ENCODE data around the gene IFITM10. TPM values are rescaled to one million over a fixed set of nuclear protein-coding genes. Genes with fewer than 3 reads are reported as not detected.

The IFITM10 gene
- polyA plus RNA-seq, 4 donors = 0.32 to 0.54 (median 0.43) TPM; not detected in 1

DNA sequence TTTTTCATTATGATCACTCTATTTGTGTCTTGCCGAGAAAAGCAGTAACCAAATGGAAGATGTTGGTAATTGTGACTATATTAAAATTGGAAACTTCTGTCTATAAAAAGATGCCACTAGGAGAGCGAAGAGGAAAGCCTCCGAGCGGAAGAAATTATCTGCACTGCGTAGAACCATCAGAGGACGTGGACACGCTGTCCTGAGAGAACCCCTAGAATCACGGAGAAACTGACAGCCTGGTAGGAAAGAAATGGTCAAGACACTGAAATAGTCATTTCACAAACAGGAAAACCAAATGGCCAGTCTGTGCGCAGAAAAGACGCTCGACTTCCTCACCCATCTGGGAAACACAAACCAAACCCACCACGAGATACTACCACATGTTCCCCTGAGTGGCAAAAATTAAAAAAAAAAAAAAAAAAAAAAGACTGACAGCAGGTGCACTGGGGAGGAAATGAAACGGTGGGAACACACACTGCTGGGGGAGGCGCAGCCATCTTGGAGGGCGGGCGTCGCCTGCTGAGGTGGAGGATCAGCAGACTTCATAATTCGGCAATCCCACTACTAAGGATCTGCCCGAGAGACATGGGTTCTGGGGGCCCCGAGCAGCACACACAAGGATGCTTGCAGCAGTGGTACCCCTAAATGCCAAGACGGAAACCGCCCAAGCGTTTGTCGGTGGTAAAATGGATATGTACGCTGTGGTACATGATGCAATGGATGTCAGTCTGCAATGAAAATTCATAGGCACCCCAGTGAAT lies 21.3 kb downstream of the IFITM10 start:
- no peaks in the 10 kb centered on the region for H3K9me3 ChIP-seq (ENCODE audit: control insufficient read depth in 2 of 2, insufficient read depth in 1 of 2, low read depth in 1 of 2, low read length in 1 of 2)
- H3K4me3 ChIP-seq (ENCODE audit: low read depth in 1 of 3, low read length in 3 of 3) = no peak overlapping the region
- H3K27me3 ChIP-seq (ENCODE audit: control insufficient read depth in 3 of 3, insufficient read depth in 3 of 3, low read length in 3 of 3) = peaks cover 0 to 27% (median 3%) of the 10 kb centered on the region in 3 donors
- FAIRE-seq (no peak), DNase-seq (peak in 1 of 2 donors; percentile 34)
- no peaks in the 10 kb centered on the region for H3K36me3 ChIP-seq (ENCODE audit: control insufficient read depth in 3 of 3, insufficient read depth in 2 of 3, low read depth in 1 of 3, low read length in 3 of 3)
- WGBS, 3 donors = 67 to 80% (median 73%) methylated on average over 25 of the region's 25 CpGs
- no peak overlapping the region for H3K27ac ChIP-seq (ENCODE audit: low read depth in 1 of 3, low read length in 2 of 3)
- no peaks in the 10 kb centered on the region for H3K4me1 ChIP-seq (ENCODE audit: control insufficient read depth in 3 of 3, insufficient read depth in 2 of 3, low read depth in 1 of 3, low read length in 2 of 3)

DNA sequence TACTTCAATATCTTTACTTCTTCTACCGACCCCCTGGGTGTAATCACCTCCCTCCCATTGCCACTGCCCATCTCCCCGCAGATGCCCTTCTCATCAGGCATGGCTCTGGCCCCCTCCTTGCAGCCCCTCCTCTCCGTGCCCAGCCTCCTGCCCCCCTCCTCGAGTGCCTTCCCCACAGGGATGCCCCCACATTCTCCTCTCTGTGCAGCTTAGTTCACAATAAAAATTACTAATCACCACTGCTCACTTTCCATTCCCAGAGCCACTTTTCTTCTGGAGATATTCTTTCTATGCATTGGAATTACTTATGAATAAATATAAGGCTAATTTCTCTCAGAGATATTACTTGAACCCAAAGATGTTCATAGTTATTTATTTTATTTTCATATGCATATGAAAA lies 22.1 kb downstream of the IFITM10 start:
- Histone ChIP-seq H3K36me3 (ENCODE audit: control insufficient read depth in 3 of 3, insufficient read depth in 2 of 3, low read depth in 1 of 3, low read length in 3 of 3) (no peaks in the 10 kb centered on the region), H3K4me3 (ENCODE audit: low read depth in 1 of 3, low read length in 3 of 3) (no peak overlapping the region), H3K4me1 (ENCODE audit: control insufficient read depth in 3 of 3, insufficient read depth in 2 of 3, low read depth in 1 of 3, low read length in 2 of 3) (no peaks in the 10 kb centered on the region), H3K27ac (ENCODE audit: low read depth in 1 of 3, low read length in 2 of 3) (no peak overlapping the region), H3K27me3 (ENCODE audit: control insufficient read depth in 3 of 3, insufficient read depth in 3 of 3, low read length in 3 of 3) (peaks cover 0 to 25% (median 3%) of the 10 kb centered on the region in 3 donors), H3K9me3 (ENCODE audit: control insufficient read depth in 2 of 2, insufficient read depth in 1 of 2, low read depth in 1 of 2, low read length in 1 of 2) (no peaks in the 10 kb centered on the region)
- FAIRE-seq (no peak), DNase-seq (no peak)
- 54 to 60% (median 54%) methylated on average over 4 of the region's 4 CpGs for WGBS, 3 donors

GRCh38 chr11:1727861-1728260 lies 22.5 kb downstream of the IFITM10 start:
- FAIRE-seq (no peak), DNase-seq (no peak)
- H3K27me3 ChIP-seq (ENCODE audit: control insufficient read depth in 3 of 3, insufficient read depth in 3 of 3, low read length in 3 of 3) = peaks cover 0 to 21% (median 3%) of the 10 kb centered on the region in 3 donors
- H3K36me3 ChIP-seq (ENCODE audit: control insufficient read depth in 3 of 3, insufficient read depth in 2 of 3, low read depth in 1 of 3, low read length in 3 of 3) = no peaks in the 10 kb centered on the region
- no peaks in the 10 kb centered on the region for H3K4me1 ChIP-seq (ENCODE audit: control insufficient read depth in 3 of 3, insufficient read depth in 2 of 3, low read depth in 1 of 3, low read length in 2 of 3)
- H3K4me3 ChIP-seq (ENCODE audit: low read depth in 1 of 3, low read length in 3 of 3) = no peak overlapping the region
- no peak overlapping the region for H3K27ac ChIP-seq (ENCODE audit: low read depth in 1 of 3, low read length in 2 of 3)
- no peaks in the 10 kb centered on the region for H3K9me3 ChIP-seq (ENCODE audit: control insufficient read depth in 2 of 2, insufficient read depth in 1 of 2, low read depth in 1 of 2, low read length in 1 of 2)
- WGBS, 3 donors = 74 to 81% (median 75%) methylated on average over 9 of the region's 9 CpGs

DNA sequence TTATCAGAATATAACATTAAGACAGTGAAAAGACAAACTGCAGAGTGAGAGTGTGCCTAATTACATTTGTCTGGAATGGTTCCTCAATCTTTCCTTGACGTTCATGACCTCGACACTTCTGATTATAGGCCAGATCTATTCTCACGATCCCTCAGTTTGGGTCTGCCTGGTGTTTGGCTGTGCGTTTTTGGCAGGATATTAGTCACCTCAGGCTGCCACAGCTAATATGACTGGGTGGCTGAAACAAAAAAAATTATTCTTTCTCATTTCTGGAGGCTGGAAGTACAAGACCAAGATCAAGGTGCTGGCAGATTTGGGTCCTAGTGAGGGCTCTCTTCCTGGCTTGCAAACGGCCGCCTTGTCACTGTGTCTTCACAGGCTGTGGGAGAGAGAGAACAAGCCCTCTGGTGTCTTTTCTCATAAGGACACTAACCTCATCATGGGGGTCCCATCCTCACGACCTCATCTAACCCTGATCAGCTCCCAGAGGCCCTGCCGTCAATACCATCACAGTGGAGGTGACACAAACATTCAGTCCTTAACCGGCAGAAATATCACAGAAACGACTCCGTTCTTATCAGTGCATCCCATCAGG lies 23.2 kb downstream of the IFITM10 start:
- no peak overlapping the region for H3K4me3 ChIP-seq (ENCODE audit: low read depth in 1 of 3, low read length in 3 of 3)
- H3K27me3 ChIP-seq (ENCODE audit: control insufficient read depth in 3 of 3, insufficient read depth in 3 of 3, low read length in 3 of 3) = peaks cover 0 to 15% (median 3%) of the 10 kb centered on the region in 3 donors
- WGBS, 3 donors = 51 to 67% (median 57%) methylated on average over 11 of the region's 11 CpGs
- no peaks in the 10 kb centered on the region for H3K36me3 ChIP-seq (ENCODE audit: control insufficient read depth in 3 of 3, insufficient read depth in 2 of 3, low read depth in 1 of 3, low read length in 3 of 3)
- no peak overlapping the region for H3K27ac ChIP-seq (ENCODE audit: low read depth in 1 of 3, low read length in 2 of 3)
- H3K9me3 ChIP-seq (ENCODE audit: control insufficient read depth in 2 of 2, insufficient read depth in 1 of 2, low read depth in 1 of 2, low read length in 1 of 2) = no peaks in the 10 kb centered on the region
- FAIRE-seq = no peak
- no peak for DNase-seq
- H3K4me1 ChIP-seq (ENCODE audit: control insufficient read depth in 3 of 3, insufficient read depth in 2 of 3, low read depth in 1 of 3, low read length in 2 of 3) = no peaks in the 10 kb centered on the region

DNA sequence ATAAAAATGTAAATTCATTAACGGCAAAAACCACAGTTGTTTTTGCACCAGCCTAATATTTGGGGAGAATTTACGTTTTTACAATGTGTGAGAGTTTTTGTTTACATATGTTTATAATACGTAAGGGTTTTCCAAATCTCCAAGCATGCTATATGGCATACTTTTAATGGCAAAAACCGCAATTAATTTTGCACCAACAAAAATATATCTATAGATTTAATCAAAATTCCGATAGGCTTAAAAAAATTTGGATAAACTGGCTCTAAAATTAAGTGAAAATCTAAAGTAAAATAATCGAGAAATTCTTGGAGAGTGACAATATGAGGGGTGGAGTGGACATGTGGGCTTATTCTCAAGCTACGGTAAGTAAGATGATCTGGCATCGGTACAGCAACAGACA lies 30.6 kb downstream of the IFITM10 start:
- H3K27ac ChIP-seq (ENCODE audit: low read depth in 1 of 3, low read length in 2 of 3) = no peak overlapping the region
- no peaks in the 10 kb centered on the region for H3K4me1 ChIP-seq (ENCODE audit: control insufficient read depth in 3 of 3, insufficient read depth in 2 of 3, low read depth in 1 of 3, low read length in 2 of 3)
- WGBS, 3 donors = 72 to 75% (median 72%) methylated on average over 8 of the region's 8 CpGs
- FAIRE-seq = no peak
- H3K4me3 ChIP-seq (ENCODE audit: low read depth in 1 of 3, low read length in 3 of 3) = no peak overlapping the region
- no peak for DNase-seq
- H3K27me3 ChIP-seq (ENCODE audit: control insufficient read depth in 3 of 3, insufficient read depth in 3 of 3, low read length in 3 of 3) = no peaks in the 10 kb centered on the region
- no peaks in the 10 kb centered on the region for H3K9me3 ChIP-seq (ENCODE audit: control insufficient read depth in 2 of 2, insufficient read depth in 1 of 2, low read depth in 1 of 2, low read length in 1 of 2)
- no peaks in the 10 kb centered on the region for H3K36me3 ChIP-seq (ENCODE audit: control insufficient read depth in 3 of 3, insufficient read depth in 2 of 3, low read depth in 1 of 3, low read length in 3 of 3)

DNA sequence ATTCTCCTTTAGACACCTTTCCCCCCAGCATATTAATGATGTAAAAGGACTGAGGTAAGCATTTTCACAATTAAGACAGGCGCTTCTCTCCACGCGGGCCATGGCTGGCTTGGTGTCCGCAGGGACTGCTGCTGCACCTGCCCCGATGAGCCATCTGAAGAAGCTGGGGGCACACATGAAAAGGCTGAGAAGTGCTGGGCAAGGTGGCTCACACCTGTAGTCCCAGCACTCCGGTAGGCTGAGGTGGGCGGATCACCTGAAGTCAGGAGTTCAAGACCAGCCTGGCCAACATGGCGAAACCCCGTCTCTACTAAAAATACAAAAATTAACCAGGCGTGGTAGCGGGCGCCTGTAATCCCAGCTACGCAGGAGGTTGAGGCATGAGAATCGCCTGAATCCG lies 32.1 kb downstream of the IFITM10 start:
- H3K4me3 ChIP-seq (ENCODE audit: low read depth in 1 of 3, low read length in 3 of 3) = no peak overlapping the region
- H3K4me1 ChIP-seq (ENCODE audit: control insufficient read depth in 3 of 3, insufficient read depth in 2 of 3, low read depth in 1 of 3, low read length in 2 of 3) = no peaks in the 10 kb centered on the region
- FAIRE-seq (no peak), DNase-seq (no peak)
- H3K27ac ChIP-seq (ENCODE audit: low read depth in 1 of 3, low read length in 2 of 3) = no peak overlapping the region
- H3K36me3 ChIP-seq (ENCODE audit: control insufficient read depth in 3 of 3, insufficient read depth in 2 of 3, low read depth in 1 of 3, low read length in 3 of 3) = no peaks in the 10 kb centered on the region
- H3K27me3 ChIP-seq (ENCODE audit: control insufficient read depth in 3 of 3, insufficient read depth in 3 of 3, low read length in 3 of 3) = no peaks in the 10 kb centered on the region
- 89 to 94% (median 93%) methylated on average over 15 of the region's 15 CpGs for WGBS, 3 donors
- no peaks in the 10 kb centered on the region for H3K9me3 ChIP-seq (ENCODE audit: control insufficient read depth in 2 of 2, insufficient read depth in 1 of 2, low read depth in 1 of 2, low read length in 1 of 2)

- Histone ChIP-seq H3K4me3 (ENCODE audit: low read depth in 1 of 3, low read length in 3 of 3) (no peak overlapping the region), H3K36me3 (ENCODE audit: control insufficient read depth in 3 of 3, insufficient read depth in 2 of 3, low read depth in 1 of 3, low read length in 3 of 3) (no peaks in the 10 kb centered on the region), H3K27ac (ENCODE audit: low read depth in 1 of 3, low read length in 2 of 3) (no peak overlapping the region), H3K27me3 (ENCODE audit: control insufficient read depth in 3 of 3, insufficient read depth in 3 of 3, low read length in 3 of 3) (no peaks in the 10 kb centered on the region), H3K4me1 (ENCODE audit: control insufficient read depth in 3 of 3, insufficient read depth in 2 of 3, low read depth in 1 of 3, low read length in 2 of 3) (no peaks in the 10 kb centered on the region), H3K9me3 (ENCODE audit: control insufficient read depth in 2 of 2, insufficient read depth in 1 of 2, low read depth in 1 of 2, low read length in 1 of 2) (no peaks in the 10 kb centered on the region)
- no peak for FAIRE-seq
- WGBS, 3 donors = 78 to 85% (median 85%) methylated on average over 8 of the region's 8 CpGs
- DNase-seq = no peak
Observed at GRCh38 chr11:1717745-1718144, 32.6 kb downstream of the IFITM10 start.

DNA sequence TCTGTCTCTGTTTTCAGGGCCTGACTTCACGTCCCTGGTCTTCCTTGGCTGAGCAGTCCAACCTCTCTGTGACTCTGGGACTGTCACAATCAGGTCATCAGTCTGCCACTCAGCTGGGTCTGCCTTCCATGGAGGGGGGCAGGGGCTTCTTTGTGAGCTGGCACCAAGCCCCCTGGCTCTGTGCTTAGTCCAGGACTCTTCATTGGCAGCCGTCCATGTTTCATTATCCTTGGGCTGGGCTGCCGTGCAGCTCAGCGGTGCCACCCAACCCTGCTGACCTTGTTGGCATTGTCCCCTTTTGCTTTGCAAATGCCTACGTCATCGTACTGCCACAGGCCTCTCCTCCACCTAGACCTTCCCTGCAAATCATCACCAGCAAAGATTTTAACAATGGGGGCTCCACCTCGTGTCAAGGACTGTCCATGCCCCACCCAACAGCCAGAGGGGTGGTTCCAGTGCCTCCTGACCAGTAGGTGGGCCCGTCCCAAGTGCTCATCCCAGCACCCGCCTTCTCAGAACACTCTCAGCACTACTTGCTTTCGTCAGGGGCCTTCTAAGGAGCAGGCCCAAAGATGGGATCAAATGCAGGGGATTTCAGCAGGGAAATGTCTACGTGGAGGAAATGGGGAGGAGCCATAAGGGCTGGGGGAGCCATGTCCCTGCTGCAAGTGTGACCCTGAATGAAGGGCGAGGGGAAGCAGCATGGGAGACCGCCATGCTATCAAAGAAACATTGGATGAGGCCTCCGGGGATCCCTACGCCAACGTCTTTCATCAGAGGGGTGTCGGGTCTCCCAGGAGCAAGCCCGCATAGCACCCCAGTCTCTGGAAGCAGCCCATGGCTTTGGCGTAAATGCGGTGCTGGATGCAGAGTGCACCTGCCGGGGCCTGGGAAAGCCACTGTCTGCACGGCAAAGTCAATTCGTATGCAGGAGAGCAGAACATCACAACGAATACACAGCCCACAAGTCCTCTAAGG lies 35.2 kb downstream of the IFITM10 start:
- FAIRE-seq = no peak
- H3K27ac ChIP-seq (ENCODE audit: low read depth in 1 of 3, low read length in 2 of 3) = no peak overlapping the region
- H3K36me3 ChIP-seq (ENCODE audit: control insufficient read depth in 3 of 3, insufficient read depth in 2 of 3, low read depth in 1 of 3, low read length in 3 of 3) = no peaks in the 10 kb centered on the region
- WGBS, 3 donors = 74 to 85% (median 76%) methylated on average over 24 of the region's 24 CpGs
- DNase-seq = no peak
- H3K4me1 ChIP-seq (ENCODE audit: control insufficient read depth in 3 of 3, insufficient read depth in 2 of 3, low read depth in 1 of 3, low read length in 2 of 3) = no peaks in the 10 kb centered on the region
- H3K4me3 ChIP-seq (ENCODE audit: low read depth in 1 of 3, low read length in 3 of 3) = no peak overlapping the region
- H3K9me3 ChIP-seq (ENCODE audit: control insufficient read depth in 2 of 2, insufficient read depth in 1 of 2, low read depth in 1 of 2, low read length in 1 of 2) = no peaks in the 10 kb centered on the region
- no peaks in the 10 kb centered on the region for H3K27me3 ChIP-seq (ENCODE audit: control insufficient read depth in 3 of 3, insufficient read depth in 3 of 3, low read length in 3 of 3)
